Esophagus squamous epithelium (tissue), 4 donors: ENCODE results near the gene TMEM267.

Experiments used
- CTCF ChIP-seq, 6 experiments: fragments of 450-650 bp in 4 of 6; fragments of 200-600 bp in 2 of 6; sonication (generic) in 2 of 6; IDR thresholded peaks; one replicate each; pipeline ENCODE4 v1.5.1; 2016 to 2019; ENCODE audit warnings: antibody characterized with exemption in 6 of 6, mild to moderate bottlenecking in 4 of 6, moderate library complexity in 4 of 6
- POLR2A ChIP-seq, 4 donors: fragments of 450-650 bp; IDR thresholded peaks; one replicate each; pipeline ENCODE4 v1.6.1; 2017; ENCODE audit warnings: antibody characterized with exemption in 4 of 4, mild to moderate bottlenecking in 4 of 4, moderate library complexity in 3 of 4

GRCh38 chr5:43456556-43456955 is 27.1 kb downstream of the TMEM267 start:
- no peak for TF ChIP-seq CTCF (IDR thresholded peaks at IDR 0.05)
- no peak for TF ChIP-seq POLR2A (IDR thresholded peaks at IDR 0.05)
